Transverse colon (tissue), 4 donors: ENCODE results near the gene ELAVL2. TPM values are rescaled to one million over a fixed set of nuclear protein-coding genes. Genes with fewer than 3 reads are reported as not detected.
A peak's percentile ranks its signal among the peaks of the same experiment; 100 is the strongest.

ENCODE experiments used
- DNase-seq: peaks from one replicate; pipeline ENCODE4 v3.0.0-alpha.2; 2019
- H3K27ac ChIP-seq, 4 donors: fragments of 200-600 bp; sonication (generic); 2 replicates each; pipeline ENCODE4 v1.5.1; 2016 to 2018; ENCODE audit warnings: inconsistent platforms in 4 of 4
- H3K27me3 ChIP-seq: fragments of 200-600 bp; sonication (generic); 2 replicates; pipeline ENCODE4 v1.5.1; 2017; ENCODE audit warnings: inconsistent platforms
- H3K36me3 ChIP-seq, 4 donors: fragments of 200-600 bp; sonication (generic); 2 replicates each; pipeline ENCODE4 v1.5.1; 2017 to 2019; ENCODE audit warnings: inconsistent platforms in 4 of 4
- H3K4me1 ChIP-seq, 4 donors: fragments of 200-600 bp; sonication (generic); 2 replicates each; pipeline ENCODE4 v1.5.1; 2017 to 2020; ENCODE audit warnings: inconsistent platforms in 4 of 4
- H3K4me3 ChIP-seq, 4 donors: fragments of 200-600 bp; sonication (generic); 1 replicate in 1 of 4; 2 replicates in 3 of 4; pipeline versions ENCODE4 v1.5.1 to v1.6.1; 2017 to 2019; ENCODE audit warnings: inconsistent platforms in 4 of 4
- H3K9me3 ChIP-seq, 2 donors: fragments of 200-600 bp; sonication (generic); 2 replicates each; pipeline ENCODE4 v1.5.1; 2017 to 2019; ENCODE audit warnings: inconsistent platforms in 2 of 2
- EP300 ChIP-seq: sonication (generic); formaldehyde crosslinking; IDR thresholded peaks from one replicate; pipeline ENCODE4 v1.6.1; 2017; ENCODE audit warnings: antibody characterized with exemption, low read depth
- POLR2A ChIP-seq: fragments of 450-650 bp; IDR thresholded peaks from one replicate; pipeline ENCODE4 v1.6.1; 2016; ENCODE audit warnings: antibody characterized with exemption, mild to moderate bottlenecking, moderate library complexity
- POLR2AphosphoS5 ChIP-seq, 3 donors: sonication (generic); formaldehyde crosslinking; IDR thresholded peaks; one replicate each; pipeline ENCODE4 v1.6.1; 2016; ENCODE audit warnings: antibody characterized with exemption in 3 of 3
- WGBS, 2 donors: methylation state at CpG; one replicate each; pipeline ENCODE4 v1.1.5; 2018; ENCODE audit warnings: low coverage in 1 of 2; 5-methylcytosine and 5-hydroxymethylcytosine counted together
- in situ Hi-C, 4 donors: fragments of 200-750 bp; cut with MboI; loops; one replicate each; pipeline versions ENCODE4 v1.15.0 to v1.15.1; 2017; ENCODE audit warnings: low sequenced_read_pairs in 3 of 4, low pct_ligation_motif_present in 1 of 4, low pct_unique_long_range_greater_than_20kb in 1 of 4
- intact Hi-C: fragments of 100-400 bp; cut with DNase I; formaldehyde crosslinking; loops from one replicate; pipeline ENCODE4 v1.15.1; 2023; ENCODE audit warnings: low total_unique reads
- total RNA-seq, 4 donors: library from RNA; depleted of rRNA; stranded (reverse); fragments of >200 nt; gene quantifications; one replicate each; pipeline ENCODE4 v1.1.0, GENCODE V29; 2016
- TF ChIP-seq, protein P1 (sequence below), 5 experiments: fragments of 200-600 bp in 3 of 5; fragments of 450-650 bp in 2 of 5; sonication (generic) in 3 of 5; IDR thresholded peaks; 1 replicate in 2 of 5; 2 replicates in 3 of 5; pipeline ENCODE4 v1.5.1; 2016 to 2017; ENCODE audit warnings: antibody characterized with exemption in 5 of 5, inconsistent platforms in 3 of 5, mild to moderate bottlenecking in 2 of 5, moderate library complexity in 1 of 5

Gene ELAVL2
- total RNA-seq, 4 donors from 2014 or later = 0.41 to 2.2 (median 0.60) TPM; not detected in 1

- in situ Hi-C loops = no loop called here
- H3K27ac ChIP-seq = peak overlapping the region in 3 of 4 donors; percentile 8 to 34 (median 23)
- H3K27me3 ChIP-seq = no peaks in the 10 kb centered on the region
- WGBS, 2 donors = 73% methylated on average over 2 of the region's 2 CpGs; no CpG with 5 or more reads in 1 of the 2 donors
- no peak for DNase-seq
- H3K4me3 ChIP-seq = no peak overlapping the region
- H3K9me3 ChIP-seq = no peaks in the 10 kb centered on the region
- peaks cover 0 to 20% (median 4%) of the 10 kb centered on the region in 4 donors for H3K4me1 ChIP-seq
- intact Hi-C loops = no loop called here
- TF ChIP-seq, protein P1, sequence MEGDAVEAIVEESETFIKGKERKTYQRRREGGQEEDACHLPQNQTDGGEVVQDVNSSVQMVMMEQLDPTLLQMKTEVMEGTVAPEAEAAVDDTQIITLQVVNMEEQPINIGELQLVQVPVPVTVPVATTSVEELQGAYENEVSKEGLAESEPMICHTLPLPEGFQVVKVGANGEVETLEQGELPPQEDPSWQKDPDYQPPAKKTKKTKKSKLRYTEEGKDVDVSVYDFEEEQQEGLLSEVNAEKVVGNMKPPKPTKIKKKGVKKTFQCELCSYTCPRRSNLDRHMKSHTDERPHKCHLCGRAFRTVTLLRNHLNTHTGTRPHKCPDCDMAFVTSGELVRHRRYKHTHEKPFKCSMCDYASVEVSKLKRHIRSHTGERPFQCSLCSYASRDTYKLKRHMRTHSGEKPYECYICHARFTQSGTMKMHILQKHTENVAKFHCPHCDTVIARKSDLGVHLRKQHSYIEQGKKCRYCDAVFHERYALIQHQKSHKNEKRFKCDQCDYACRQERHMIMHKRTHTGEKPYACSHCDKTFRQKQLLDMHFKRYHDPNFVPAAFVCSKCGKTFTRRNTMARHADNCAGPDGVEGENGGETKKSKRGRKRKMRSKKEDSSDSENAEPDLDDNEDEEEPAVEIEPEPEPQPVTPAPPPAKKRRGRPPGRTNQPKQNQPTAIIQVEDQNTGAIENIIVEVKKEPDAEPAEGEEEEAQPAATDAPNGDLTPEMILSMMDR (IDR thresholded peaks at IDR 0.05) = no peak
- TF ChIP-seq POLR2AphosphoS5 (IDR thresholded peaks at IDR 0.05) (no peak), POLR2A (no peak), EP300 (no peak)
- no peaks in the 10 kb centered on the region for H3K36me3 ChIP-seq
Observed at GRCh38 chr9:23663125-23663524, 162.9 kb downstream of the ELAVL2 start.

- 89 to 92% methylated on average over 1 to 2 of the region's 2 CpGs for WGBS, 2 donors
- H3K4me1 ChIP-seq = peaks cover 0 to 20% (median 4%) of the 10 kb centered on the region in 4 donors
- H3K9me3 ChIP-seq = no peaks in the 10 kb centered on the region
- no peak overlapping the region for H3K27ac ChIP-seq
- in situ Hi-C loops = no loop called here
- no peaks in the 10 kb centered on the region for H3K36me3 ChIP-seq
- no peak overlapping the region for H3K4me3 ChIP-seq
- no peak for DNase-seq
- TF ChIP-seq EP300 (no peak), POLR2AphosphoS5 (IDR thresholded peaks at IDR 0.05) (no peak), POLR2A (no peak)
- TF ChIP-seq, protein P1 (IDR thresholded peaks at IDR 0.05) = no peak
- intact Hi-C loops = no loop called here
- no peaks in the 10 kb centered on the region for H3K27me3 ChIP-seq
Observed at GRCh38 chr9:23662320-23662719, 163.7 kb downstream of the ELAVL2 start.

- Histone ChIP-seq H3K27me3 (no peaks in the 10 kb centered on the region), H3K4me3 (no peak overlapping the region), H3K9me3 (no peaks in the 10 kb centered on the region), H3K4me1 (peaks cover 0 to 12% (median 4%) of the 10 kb centered on the region in 4 donors), H3K36me3 (no peaks in the 10 kb centered on the region), H3K27ac (no peak overlapping the region)
- no peak for TF ChIP-seq POLR2A
- TF ChIP-seq, protein P1 (IDR thresholded peaks at IDR 0.05) = no peak
- TF ChIP-seq POLR2AphosphoS5 (IDR thresholded peaks at IDR 0.05) = no peak
- TF ChIP-seq EP300 = no peak
- intact Hi-C loops = no loop called here
- in situ Hi-C loops = no loop called here
- DNase-seq = no peak
- 43% methylated on average over 6 of the region's 6 CpGs; no CpG with 5 or more reads in 1 of the 2 donors for WGBS, 2 donors
Observed at GRCh38 chr9:23659346-23660006, 166.6 kb downstream of the ELAVL2 start.

DNA sequence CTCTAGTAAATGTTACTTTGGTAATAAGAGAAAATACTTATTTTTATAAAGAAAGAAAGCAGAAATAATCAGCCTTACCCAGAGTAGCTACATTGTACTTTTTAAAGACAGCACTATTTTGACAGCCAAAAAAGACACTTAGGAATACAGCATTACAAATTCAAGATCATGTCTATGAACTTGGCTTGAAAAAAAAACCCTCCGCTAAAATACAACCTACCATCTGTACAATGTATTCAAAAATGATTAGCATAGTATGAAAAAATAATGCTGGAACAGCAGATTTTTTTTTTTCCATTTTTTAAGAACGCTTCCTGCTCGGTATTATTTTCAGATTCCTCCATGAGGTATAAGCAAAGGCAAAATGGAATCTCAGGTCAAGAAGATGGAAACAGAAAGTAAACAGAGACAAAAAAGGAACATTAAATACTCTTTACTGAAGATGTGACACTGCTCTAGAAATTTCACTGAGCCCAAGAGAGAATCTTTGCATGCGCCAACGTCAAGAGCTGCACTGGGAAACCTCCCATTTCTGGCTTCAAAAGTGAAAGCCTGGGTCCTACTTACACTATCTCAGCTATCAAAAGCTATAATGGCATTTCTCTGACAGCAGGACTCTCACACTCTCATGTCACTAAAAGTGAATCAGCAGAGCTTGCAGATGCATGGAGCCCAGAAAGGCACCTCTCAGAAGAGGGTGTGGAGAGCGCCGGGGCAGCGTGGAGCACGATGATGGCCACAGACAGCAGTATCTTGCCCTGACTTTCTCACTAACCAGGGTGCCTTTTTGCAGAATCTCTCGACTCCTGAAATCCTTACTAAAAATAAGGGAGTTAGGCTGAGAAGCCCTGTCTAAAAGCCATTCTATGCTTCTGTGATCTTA lies 167.4 kb downstream of the ELAVL2 start:
- WGBS, 2 donors = 79 to 83% methylated on average over 7 to 10 of the region's 10 CpGs

More for the DNA sequence above, 167.4 kb downstream of the ELAVL2 start:
- in situ Hi-C loops (no loop called here), intact Hi-C loops (no loop called here)
- H3K27me3 ChIP-seq = no peaks in the 10 kb centered on the region
- TF ChIP-seq, protein P1 (IDR thresholded peaks at IDR 0.05) = no peak
- TF ChIP-seq POLR2AphosphoS5 (IDR thresholded peaks at IDR 0.05) (no peak), POLR2A (no peak), EP300 (no peak)
- no peak overlapping the region for H3K27ac ChIP-seq
- H3K9me3 ChIP-seq = no peaks in the 10 kb centered on the region
- H3K4me3 ChIP-seq = no peak overlapping the region
- no peak for DNase-seq
- H3K36me3 ChIP-seq = no peaks in the 10 kb centered on the region
- H3K4me1 ChIP-seq = peaks cover 0 to 7% (median 2%) of the 10 kb centered on the region in 4 donors
